ENCODE results near the gene ZDHHC11.

Gene ZDHHC11

GRCh38 chr5:850511-851006, at the start of gene ZDHHC11:
Gene ZDHHC11, minus strand, starts transcription at chr5:850986. Its CDS starts 384 bp downstream, at chr5:850602.
- DNase-seq: peak in 2 of 51 donors; percentile 8 to 10

DNA sequence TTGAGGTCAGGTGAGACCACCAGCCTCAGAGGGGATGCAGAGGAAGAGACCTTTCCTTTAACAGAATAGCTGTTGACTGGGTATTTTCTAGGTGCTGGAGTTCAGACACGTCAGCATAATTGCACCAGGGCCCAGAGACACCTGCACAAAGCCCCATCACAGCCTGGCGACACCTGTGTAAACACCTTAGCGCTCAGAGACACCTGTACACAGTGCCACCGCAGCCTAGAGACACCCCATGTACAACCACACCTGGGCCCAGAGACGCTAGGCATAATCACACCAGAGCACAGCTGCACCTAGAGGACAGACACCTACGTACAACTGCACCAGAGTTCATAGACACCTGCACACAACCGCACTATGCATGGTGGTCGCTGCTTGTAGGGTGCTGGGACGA, 42.9 kb upstream of the ZDHHC11 start:
- DNase-seq: no peak

DNA sequence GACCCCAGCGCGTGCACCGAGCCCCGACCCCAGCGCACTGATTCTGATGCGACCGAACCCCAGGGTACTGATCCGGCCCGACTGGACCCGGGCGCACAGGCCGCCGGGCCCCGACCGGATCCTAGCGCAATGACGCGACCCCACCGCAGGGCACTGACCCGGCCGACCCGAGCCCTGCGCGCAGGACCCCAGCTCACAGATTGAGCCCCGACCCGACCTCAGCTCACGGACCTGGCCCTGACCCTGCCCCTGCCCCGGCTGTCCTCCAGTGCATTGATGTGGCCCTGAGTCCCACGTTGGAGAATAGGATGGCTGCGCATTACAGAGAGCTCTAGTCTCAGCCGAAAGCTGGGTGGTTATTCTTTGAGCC, 42.3 kb upstream of the ZDHHC11 start:
- DNase-seq: no peak

GRCh38 chr5:892394-893136, 41.8 kb upstream of the ZDHHC11 start, which contains the start of the genes BRD9 and TRIP13:
Gene BRD9, minus strand, starts transcription at chr5:892801. Its CDS starts 144 bp downstream, at chr5:892657.
Gene TRIP13, plus strand, starts transcription at chr5:892884. Its CDS starts 115 bp downstream, at chr5:892999.
- peak; percentile 32 to 88 (median 69) for DNase-seq

- peak in 3 of 51 donors; percentile 18 to 51 (median 19) for DNase-seq
Observed at GRCh38 chr5:891837-892393, 41.1 kb upstream of the ZDHHC11 start.

DNA sequence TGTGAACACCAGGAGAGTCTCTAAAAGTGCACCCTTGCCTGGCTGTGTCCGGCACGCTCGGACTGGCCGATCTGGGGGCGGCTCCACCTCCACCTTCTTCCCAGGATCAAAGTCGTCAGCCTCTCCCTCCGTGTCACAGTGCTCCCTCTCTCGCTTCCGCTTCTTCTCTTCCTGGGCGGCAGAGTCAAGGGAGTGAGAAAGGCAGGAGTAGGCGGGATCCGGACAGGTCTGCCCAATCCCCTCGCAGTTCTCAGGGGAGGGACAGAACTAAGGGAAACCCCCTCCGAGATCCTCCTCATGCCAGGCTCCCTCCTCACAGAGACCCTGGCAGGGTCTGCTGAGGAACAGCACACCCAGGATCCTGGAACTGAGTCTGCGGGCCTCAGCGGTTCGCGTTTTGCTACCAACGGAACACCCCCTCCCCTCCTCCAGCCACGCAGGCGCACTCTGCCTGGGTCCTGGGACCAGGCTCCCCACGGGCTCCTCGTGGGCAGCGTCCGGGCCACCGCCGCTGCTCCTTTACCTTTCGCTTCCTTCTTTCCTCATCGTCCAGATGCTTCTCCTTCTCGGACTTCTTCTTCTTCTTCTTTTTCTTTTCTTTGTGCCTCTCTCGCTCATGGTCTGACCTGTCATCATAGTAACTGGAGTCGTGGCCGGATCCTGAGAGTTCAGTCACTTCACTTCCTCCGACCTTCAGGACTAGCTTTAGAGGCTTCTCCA, 40.5 kb upstream of the ZDHHC11 start:
- no peak for DNase-seq

DNA sequence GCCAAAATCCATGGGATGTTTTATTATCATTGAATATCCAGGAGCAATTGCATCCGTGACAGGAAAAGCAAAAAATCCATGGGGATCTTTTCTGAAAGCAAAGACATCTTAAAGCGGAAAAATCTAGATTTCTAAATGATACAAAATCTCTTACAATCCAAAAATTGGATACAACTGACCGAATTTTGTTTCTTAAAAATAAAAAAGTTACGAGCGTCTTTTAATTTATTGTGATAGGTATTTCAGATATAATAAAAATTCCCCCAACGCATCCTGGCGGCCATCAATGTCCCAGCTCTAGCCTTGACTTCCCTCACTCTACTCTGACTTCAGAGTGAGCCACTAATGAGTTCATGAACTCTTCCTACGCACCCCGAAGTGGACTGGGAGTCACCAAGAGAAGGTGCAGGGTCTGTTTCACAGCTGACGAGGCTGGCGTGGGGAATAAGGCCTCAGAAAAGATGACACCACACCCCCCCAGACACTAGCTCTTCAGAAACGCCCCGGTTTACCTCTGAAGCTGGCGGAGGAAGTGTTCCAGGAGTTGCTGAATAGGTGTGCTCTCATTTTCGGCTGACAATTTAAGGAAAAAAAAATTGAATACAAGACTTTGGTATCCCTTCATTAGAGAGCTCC, 38.4 kb upstream of the ZDHHC11 start:
- DNase-seq: no peak

GRCh38 chr5:888638-889035, 37.9 kb upstream of the ZDHHC11 start:
- DNase-seq: no peak

DNA sequence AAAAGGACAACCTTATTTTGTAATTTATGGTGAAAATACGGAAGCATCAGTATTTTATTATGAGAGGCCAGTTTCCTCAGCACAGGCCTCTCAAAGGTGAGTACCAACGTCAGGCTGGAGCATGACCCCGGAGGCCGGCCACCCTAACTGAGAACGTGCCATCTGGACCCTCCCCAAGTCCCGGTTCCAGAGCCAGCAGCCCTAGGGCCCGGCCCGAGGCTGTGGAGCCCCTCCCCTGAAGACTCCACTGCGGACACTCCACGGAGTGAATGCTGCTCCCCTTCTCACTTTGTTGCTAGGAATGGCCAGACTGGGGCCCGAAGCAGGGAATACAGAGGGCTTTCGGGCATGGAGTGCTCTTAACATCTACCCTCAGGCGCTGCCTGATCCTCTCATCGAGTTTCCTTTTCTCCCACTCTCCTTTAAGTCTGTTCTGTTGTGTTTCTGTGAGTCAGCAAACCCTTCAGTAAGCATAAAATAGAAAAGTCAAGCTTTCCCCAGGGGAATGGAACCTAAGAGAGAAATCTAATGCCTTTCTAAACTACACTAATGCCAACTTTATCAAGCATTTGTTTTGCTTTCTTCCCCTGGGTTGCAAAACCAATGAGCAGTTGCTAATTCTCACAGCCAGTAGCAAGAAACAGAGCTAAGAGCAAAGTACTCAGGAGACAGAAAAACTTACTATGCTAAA, 37.3 kb upstream of the ZDHHC11 start:
- DNase-seq: no peak

- DNase-seq: no peak
Observed at GRCh38 chr5:886716-887325, 36.0 kb upstream of the ZDHHC11 start.

- DNase-seq: no peak
Observed at GRCh38 chr5:886036-886435, 35.2 kb upstream of the ZDHHC11 start.

GRCh38 chr5:885529-885928, 34.7 kb upstream of the ZDHHC11 start:
- peak in 30 of 51 donors; percentile 4 to 68 (median 32) for DNase-seq

DNA sequence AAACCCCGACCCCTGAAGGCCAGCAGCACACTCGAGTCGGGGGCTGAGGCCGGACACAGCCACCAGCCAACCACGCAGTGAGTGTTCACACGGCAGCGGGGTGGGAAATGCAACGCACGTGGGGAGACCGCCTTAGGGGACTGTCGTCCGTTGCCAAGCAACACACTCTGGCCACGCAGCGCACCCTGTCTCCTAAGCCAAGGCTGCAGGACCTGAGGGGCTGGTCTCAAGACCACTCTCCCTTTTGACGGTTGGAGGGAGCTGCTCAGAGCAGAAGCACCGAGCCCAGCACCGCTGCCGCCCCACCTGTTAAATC, 34.3 kb upstream of the ZDHHC11 start:
- DNase-seq: no peak

DNA sequence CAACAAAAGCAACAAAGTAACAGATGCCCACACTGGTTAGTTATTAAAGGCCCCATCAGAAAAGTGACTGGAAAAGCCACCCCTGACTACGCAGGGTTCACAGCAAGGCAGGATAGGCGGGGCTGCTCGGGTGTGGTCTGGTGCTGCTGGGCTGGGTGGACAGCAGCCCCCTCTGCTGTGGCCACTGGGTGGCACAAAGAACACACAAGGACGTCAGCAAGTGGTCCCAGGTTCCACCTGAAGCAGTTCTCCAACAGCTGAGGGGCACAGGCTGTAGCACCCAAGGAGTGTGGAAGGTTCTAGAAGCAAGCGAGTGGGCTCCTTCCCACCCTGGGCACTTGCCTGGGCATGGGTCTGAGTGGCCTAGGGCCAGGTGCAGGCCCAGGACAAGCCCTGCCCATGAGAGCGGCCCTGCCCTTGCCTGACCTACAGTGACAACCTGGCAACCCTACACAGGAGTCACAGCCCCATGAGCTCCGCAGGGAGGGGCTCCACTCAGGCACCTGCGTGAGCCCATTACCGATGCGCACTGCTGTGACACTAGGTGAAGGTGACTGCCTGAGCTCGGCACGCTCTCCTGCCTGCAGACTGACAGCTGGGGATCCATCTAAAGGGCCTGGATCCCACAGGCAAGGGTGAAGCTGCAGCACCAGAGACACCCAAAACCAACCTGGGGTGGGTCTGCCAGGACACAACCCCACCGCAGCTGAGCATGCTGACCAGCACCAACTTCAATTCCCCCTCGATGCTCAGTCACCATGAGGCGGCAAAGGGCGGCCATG, 33.8 kb upstream of the ZDHHC11 start:
- no peak for DNase-seq

DNA sequence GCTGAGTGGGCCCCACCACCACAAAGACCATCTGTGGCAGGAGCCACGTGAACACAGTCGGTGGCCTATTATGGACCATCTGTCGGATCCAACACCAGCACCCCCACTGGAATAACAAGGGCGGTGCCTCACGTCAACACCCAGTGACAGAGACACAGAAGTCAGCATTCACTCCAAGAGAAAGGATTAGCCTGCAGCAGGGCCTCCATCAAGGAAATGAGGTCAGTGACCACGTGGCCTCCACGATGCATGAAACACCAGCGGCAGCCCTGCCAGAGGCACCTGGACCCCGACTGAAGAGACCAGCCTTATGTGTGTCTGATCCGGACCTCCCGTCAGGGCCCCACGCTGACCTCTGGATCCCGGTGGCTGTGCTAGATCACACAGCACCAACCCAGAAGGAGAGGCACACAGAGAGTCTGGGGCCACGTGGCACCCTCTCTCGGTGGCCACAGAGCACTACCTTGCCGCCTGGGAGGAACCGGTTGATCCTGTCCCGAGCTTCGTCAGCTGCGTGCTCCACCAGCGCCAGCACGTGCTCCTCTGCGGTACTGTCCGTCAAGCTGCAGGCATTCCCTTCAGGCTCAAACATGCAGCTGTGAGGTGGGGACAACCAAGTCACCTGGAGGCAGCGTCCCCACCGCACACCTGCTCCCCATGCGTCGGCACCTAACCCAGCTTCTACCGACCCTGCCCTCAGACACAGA, 32.8 kb upstream of the ZDHHC11 start:
- DNase-seq: peak in 13 of 51 donors; percentile 4 to 50 (median 18)

GRCh38 chr5:882253-883183, 31.7 kb upstream of the ZDHHC11 start:
- no peak for DNase-seq

DNA sequence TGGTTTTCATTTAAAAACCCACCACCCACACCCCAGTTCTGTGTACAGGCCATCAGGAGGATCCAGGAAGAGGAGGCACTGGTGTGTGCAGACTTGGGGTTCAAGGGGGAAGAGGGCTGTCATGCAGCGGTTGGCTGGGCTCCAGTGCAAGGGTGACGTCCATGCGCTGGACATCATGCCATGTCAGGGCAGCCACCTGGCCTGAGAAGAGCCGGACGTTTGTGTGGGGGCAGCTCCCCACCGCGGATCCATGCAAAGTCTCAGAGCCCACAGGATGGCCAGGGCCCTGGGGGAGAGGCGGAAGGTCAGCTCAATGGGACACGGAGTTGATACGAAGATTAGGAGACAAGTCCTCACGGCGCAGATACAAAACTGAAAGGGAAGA, 30.8 kb upstream of the ZDHHC11 start:
- DNase-seq: no peak

Data from hypothalamus (tissue), 51 donors.